ENCODE results near the gene DPF1. TPM values are rescaled to one million over a fixed set of nuclear protein-coding genes. Genes with fewer than 3 reads are reported as not detected.

DPF1 gene
- total and polyA plus RNA-seq, 2 experiments from 2014 or later: 1.2 to 2.7 TPM

GRCh38 chr19:38247126-38247525 is 23.1 kb upstream of the DPF1 start:
- peaks cover 26% of the 10 kb centered on the region for H3K4me1 ChIP-seq (ENCODE audit: insufficient read depth)
- WGBS (ENCODE audit: low lambda C conversion rate, missing lambda C conversion rate): 81% methylated on average over 3 of the region's 5 CpGs
- H2AFZ ChIP-seq: no peak overlapping the region
- DNase-seq (ENCODE audit: low spot score): no peak
- no peaks in the 10 kb centered on the region for H3K79me2 ChIP-seq
- no peaks in the 10 kb centered on the region for H4K20me1 ChIP-seq (ENCODE audit: insufficient read depth, poor library complexity, severe bottlenecking)
- H3K27ac ChIP-seq: no peak overlapping the region
- no peak overlapping the region for H3K4me3 ChIP-seq
- H3K9me2 ChIP-seq (replicated peaks; ENCODE audit: insufficient read depth): no peaks in the 10 kb centered on the region
- no peaks in the 10 kb centered on the region for H3K9me3 ChIP-seq (ENCODE audit: low read depth)
- no peak overlapping the region for H3K4me2 ChIP-seq
- H3K36me3 ChIP-seq (replicated peaks; ENCODE audit: insufficient read depth, low read depth): no peaks in the 10 kb centered on the region
- H3K27me3 ChIP-seq: no peaks in the 10 kb centered on the region
- TF ChIP-seq CTCF (IDR thresholded peaks at IDR 0.05; ENCODE audit: poor library complexity) (no peak), EZH2 (IDR thresholded peaks at IDR 0.05; ENCODE audit: borderline replicate concordance) (no peak), EZH2phosphoT487 (IDR thresholded peaks at IDR 0.05; ENCODE audit: low read depth, severe bottlenecking, unreplicated experiment) (no peak)

DNA sequence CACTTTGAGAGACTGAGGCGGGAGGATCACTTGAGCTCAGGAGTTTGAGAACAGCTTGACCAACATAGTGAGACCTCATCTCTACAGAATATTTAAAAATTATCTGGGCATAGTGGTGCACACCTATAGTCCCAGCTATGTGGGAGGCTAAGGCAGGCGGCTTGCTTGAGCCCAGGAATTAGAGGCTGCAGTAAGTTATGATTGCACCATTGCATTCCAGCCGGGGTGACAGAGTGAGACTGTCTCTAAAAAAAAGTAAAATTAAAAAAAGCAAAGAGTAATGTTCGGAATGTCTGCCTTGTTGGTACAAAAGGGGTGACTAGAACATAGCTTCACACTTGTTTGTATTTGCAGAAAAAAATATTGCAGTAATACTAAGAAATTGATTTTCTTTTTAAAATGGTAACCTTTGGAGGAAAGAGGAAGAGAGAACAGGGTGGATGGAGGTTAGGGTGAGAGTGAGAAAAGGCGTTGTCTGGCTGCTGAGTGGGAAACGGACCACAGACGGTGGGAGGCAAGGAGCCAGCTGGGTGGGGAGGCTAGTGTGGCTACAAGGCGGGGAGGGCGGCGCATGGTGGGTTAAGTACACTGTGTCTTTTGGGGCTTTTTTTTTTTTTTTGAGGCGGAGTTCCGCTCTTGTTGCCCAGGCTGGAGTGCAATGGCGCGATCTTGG is 21.9 kb upstream of the DPF1 start:
- no peaks in the 10 kb centered on the region for H3K27me3 ChIP-seq
- no peak for TF ChIP-seq EZH2 (IDR thresholded peaks at IDR 0.05; ENCODE audit: borderline replicate concordance)
- 86% methylated on average over 12 of the region's 14 CpGs for whole genome bisulfite sequencing (ENCODE audit: low lambda C conversion rate, missing lambda C conversion rate)
- no peaks in the 10 kb centered on the region for H3K9me3 ChIP-seq (ENCODE audit: low read depth)
- H3K4me2 ChIP-seq: no peak overlapping the region
- no peaks in the 10 kb centered on the region for H3K9me2 ChIP-seq (replicated peaks; ENCODE audit: insufficient read depth)
- H3K4me1 ChIP-seq (ENCODE audit: insufficient read depth): peaks cover 15% of the 10 kb centered on the region
- no peaks in the 10 kb centered on the region for H3K79me2 ChIP-seq
- H2AFZ ChIP-seq: no peak overlapping the region
- peak overlapping the region; percentile 60 for H3K27ac ChIP-seq
- H3K36me3 ChIP-seq (replicated peaks; ENCODE audit: insufficient read depth, low read depth): no peaks in the 10 kb centered on the region
- H3K4me3 ChIP-seq: no peak overlapping the region
- H4K20me1 ChIP-seq (ENCODE audit: insufficient read depth, poor library complexity, severe bottlenecking): no peaks in the 10 kb centered on the region
- DNase-seq (ENCODE audit: low spot score): no peak

DNA sequence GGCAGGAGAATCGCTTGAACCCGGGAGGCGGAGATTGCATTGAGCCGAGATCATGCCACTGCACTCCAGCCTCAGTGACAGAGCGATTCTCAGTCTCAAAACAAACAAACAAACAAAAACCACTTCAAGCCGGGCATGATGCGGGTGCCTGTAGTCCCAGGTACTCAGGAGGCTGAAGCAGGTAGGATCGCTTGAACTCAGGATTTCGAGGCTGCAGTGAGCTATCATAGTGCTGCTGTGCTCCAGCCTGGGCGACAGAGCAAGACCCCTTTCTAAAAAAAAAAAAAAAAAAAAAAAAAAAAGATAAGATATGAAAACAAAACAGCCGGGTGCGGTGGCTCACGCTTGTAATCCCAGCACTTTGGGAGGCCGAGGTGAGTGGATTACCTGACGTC is 19.3 kb upstream of the DPF1 start:
- H3K4me1 ChIP-seq (ENCODE audit: insufficient read depth): peaks cover 2% of the 10 kb centered on the region
- H3K9me2 ChIP-seq (replicated peaks; ENCODE audit: insufficient read depth): no peaks in the 10 kb centered on the region
- no peak for TF ChIP-seq EZH2phosphoT487 (IDR thresholded peaks at IDR 0.05; ENCODE audit: low read depth, severe bottlenecking, unreplicated experiment)
- no peak for TF ChIP-seq EZH2 (IDR thresholded peaks at IDR 0.05; ENCODE audit: borderline replicate concordance)
- no peak for TF ChIP-seq CTCF (IDR thresholded peaks at IDR 0.05; ENCODE audit: poor library complexity)
- peak overlapping the region; percentile 95 for H2AFZ ChIP-seq
- no peaks in the 10 kb centered on the region for H3K9me3 ChIP-seq (ENCODE audit: low read depth)
- no peak for DNase-seq (ENCODE audit: low spot score)
- no peaks in the 10 kb centered on the region for H4K20me1 ChIP-seq (ENCODE audit: insufficient read depth, poor library complexity, severe bottlenecking)
- no peak overlapping the region for H3K27ac ChIP-seq
- H3K4me2 ChIP-seq: peak overlapping the region; percentile 81
- no peaks in the 10 kb centered on the region for H3K79me2 ChIP-seq
- WGBS (ENCODE audit: low lambda C conversion rate, missing lambda C conversion rate): 66% methylated on average over 15 of the region's 15 CpGs
- no peak overlapping the region for H3K4me3 ChIP-seq
- H3K27me3 ChIP-seq: no peaks in the 10 kb centered on the region
- H3K36me3 ChIP-seq (replicated peaks; ENCODE audit: insufficient read depth, low read depth): no peaks in the 10 kb centered on the region

- Histone ChIP-seq H3K9me2 (replicated peaks; ENCODE audit: insufficient read depth) (no peaks in the 10 kb centered on the region), H2AFZ (no peak overlapping the region)
- WGBS (ENCODE audit: low lambda C conversion rate, missing lambda C conversion rate): 86% methylated on average over 8 of the region's 8 CpGs
These were observed 15.8 kb upstream of the DPF1 start for GRCh38 chr19:38239816-38240215.

More at GRCh38 chr19:38239816-38240215, 15.8 kb upstream of the DPF1 start:
- H3K4me2 ChIP-seq: no peak overlapping the region
- no peak for TF ChIP-seq EZH2 (IDR thresholded peaks at IDR 0.05; ENCODE audit: borderline replicate concordance)
- no peak for TF ChIP-seq CTCF (IDR thresholded peaks at IDR 0.05; ENCODE audit: poor library complexity)
- TF ChIP-seq EZH2phosphoT487 (IDR thresholded peaks at IDR 0.05; ENCODE audit: low read depth, severe bottlenecking, unreplicated experiment): no peak
- H3K79me2 ChIP-seq: no peaks in the 10 kb centered on the region
- H3K27me3 ChIP-seq: no peaks in the 10 kb centered on the region
- H3K4me1 ChIP-seq (ENCODE audit: insufficient read depth): no peaks in the 10 kb centered on the region
- H3K27ac ChIP-seq: no peak overlapping the region
- DNase-seq (ENCODE audit: low spot score): no peak
- H4K20me1 ChIP-seq (ENCODE audit: insufficient read depth, poor library complexity, severe bottlenecking): no peaks in the 10 kb centered on the region
- no peak overlapping the region for H3K4me3 ChIP-seq
- H3K9me3 ChIP-seq (ENCODE audit: low read depth): no peaks in the 10 kb centered on the region
- H3K36me3 ChIP-seq (replicated peaks; ENCODE audit: insufficient read depth, low read depth): no peaks in the 10 kb centered on the region
